H1 (cell line): ENCODE results near the gene KLF6. TPM values are rescaled to one million over a fixed set of nuclear protein-coding genes. Genes with fewer than 3 reads are reported as not detected.

ENCODE experiments used
- CEBPB ChIP-seq: IDR thresholded peaks from 2 replicates; pipeline ENCODE4 v1.6.1; 2012; ENCODE audit warnings: low read depth, low read length
- CHD2 ChIP-seq: IDR thresholded peaks from 2 replicates; pipeline ENCODE4 v1.6.1; 2012; ENCODE audit warnings: low read length, improper control_type of control experiment
- POU5F1 ChIP-seq: IDR thresholded peaks from 2 replicates; pipeline ENCODE4 v1.6.1; 2011; ENCODE audit warnings: low read depth, mild to moderate bottlenecking, low read length, moderate library complexity
- polyA plus RNA-seq, 7 experiments: library from polyadenylated mRNA; depleted of rRNA in 3 of 7; stranded (reverse) in 5 of 7; unstranded in 2 of 7; fragments of >200 nt in 5 of 7; fragments of 200-250 nt in 2 of 7; gene quantifications; 1 replicate in 5 of 7; 2 replicates in 1 of 7; 4 replicates in 1 of 7; pipeline versions ENCODE4 v1.2.1 to v1.2.3, GENCODE V29; 2011 to 2013; ENCODE audit warnings: missing spikeins in 2 of 7, mixed read lengths in 2 of 7
- total RNA-seq: library from RNA; stranded (reverse); fragmentation: NEBNext Ultra II Directional; extraction: Animal tissue kit (Norgen Biotek cat#: 25700); gene quantifications from 2 replicates; pipeline ENCODE4 v1.2.1, GENCODE V29; 2021

Gene KLF6
- total and polyA plus RNA-seq, 2 of the 8 experiments (the other 6 are each of a cell fraction or from before 2014, with no cell fraction given), result 5.7 to 19.5 TPM

- TF ChIP-seq CEBPB, result no peak
- no peak for TF ChIP-seq CHD2
- TF ChIP-seq POU5F1, result no peak
Measured at GRCh38 chr10:3800586-3800985, 15.6 kb upstream of the KLF6 start (continued).
